Ascending aorta (tissue), 2 donors: ENCODE results near the gene COPB1. TPM values are rescaled to one million over a fixed set of nuclear protein-coding genes. Genes with fewer than 3 reads are reported as not detected.

Experiments
- DNase-seq, 2 donors: peaks; one replicate each; pipeline ENCODE4 v3.0.0-alpha.2; 2019; ENCODE audit warnings: low spot score in 2 of 2
- H3K27ac ChIP-seq, 2 donors: fragments of 200-600 bp; sonication (generic); one replicate each; pipeline ENCODE4 v1.5.1; 2016 to 2017; ENCODE audit warnings: mild to moderate bottlenecking in 1 of 2
- H3K27me3 ChIP-seq: fragments of 200-600 bp; sonication (generic); one replicate; pipeline ENCODE4 v1.5.1; 2017
- H3K36me3 ChIP-seq, 2 donors: fragments of 200-600 bp; sonication (generic); one replicate each; pipeline ENCODE4 v1.5.1; 2016
- H3K4me1 ChIP-seq, 2 donors: fragments of 200-600 bp; sonication (generic); one replicate each; pipeline ENCODE4 v1.5.1; 2016 to 2017; ENCODE audit warnings: mild to moderate bottlenecking in 1 of 2
- H3K4me3 ChIP-seq, 2 donors: fragments of 200-600 bp; sonication (generic); one replicate each; pipeline ENCODE4 v1.5.1; 2016 to 2017; ENCODE audit warnings: mild to moderate bottlenecking in 1 of 2
- H3K9me3 ChIP-seq, 2 donors: fragments of 200-600 bp; sonication (generic); one replicate each; pipeline ENCODE4 v1.5.1; 2016
- intact Hi-C: fragments of 100-400 bp; cut with DNase I; formaldehyde crosslinking; loops from one replicate; pipeline ENCODE4 v1.15.1; 2023
- total RNA-seq: library from RNA; depleted of rRNA; stranded (reverse); fragments of >200 nt; gene quantifications from one replicate; pipeline ENCODE4 v1.1.0, GENCODE V29; 2016
- TF ChIP-seq, protein P1 (sequence below), 3 experiments: fragments of 200-600 bp in 2 of 3; fragments of 450-650 bp in 1 of 3; sonication (generic) in 2 of 3; IDR thresholded peaks; one replicate each; pipeline ENCODE4 v1.5.1; 2016 to 2019; ENCODE audit warnings: antibody characterized with exemption in 3 of 3, mild to moderate bottlenecking in 1 of 3, moderate library complexity in 1 of 3

COPB1 gene
- total RNA-seq, 1 donor from 2014 or later = 29.8 TPM

- no peaks in the 10 kb centered on the region for H3K36me3 ChIP-seq
- H3K27ac ChIP-seq = peak overlapping the region in 1 of 2 donors; percentile 85
- no peaks in the 10 kb centered on the region for H3K9me3 ChIP-seq
- DNase-seq = no peak
- intact Hi-C loops = loop anchor here (5.0 kb wide), 1 partner anchor 350 kb away; the partner anchor contains the start of gene CYP2R1
- no peak overlapping the region for H3K4me3 ChIP-seq
- H3K27me3 ChIP-seq = no peaks in the 10 kb centered on the region
- TF ChIP-seq, protein P1, sequence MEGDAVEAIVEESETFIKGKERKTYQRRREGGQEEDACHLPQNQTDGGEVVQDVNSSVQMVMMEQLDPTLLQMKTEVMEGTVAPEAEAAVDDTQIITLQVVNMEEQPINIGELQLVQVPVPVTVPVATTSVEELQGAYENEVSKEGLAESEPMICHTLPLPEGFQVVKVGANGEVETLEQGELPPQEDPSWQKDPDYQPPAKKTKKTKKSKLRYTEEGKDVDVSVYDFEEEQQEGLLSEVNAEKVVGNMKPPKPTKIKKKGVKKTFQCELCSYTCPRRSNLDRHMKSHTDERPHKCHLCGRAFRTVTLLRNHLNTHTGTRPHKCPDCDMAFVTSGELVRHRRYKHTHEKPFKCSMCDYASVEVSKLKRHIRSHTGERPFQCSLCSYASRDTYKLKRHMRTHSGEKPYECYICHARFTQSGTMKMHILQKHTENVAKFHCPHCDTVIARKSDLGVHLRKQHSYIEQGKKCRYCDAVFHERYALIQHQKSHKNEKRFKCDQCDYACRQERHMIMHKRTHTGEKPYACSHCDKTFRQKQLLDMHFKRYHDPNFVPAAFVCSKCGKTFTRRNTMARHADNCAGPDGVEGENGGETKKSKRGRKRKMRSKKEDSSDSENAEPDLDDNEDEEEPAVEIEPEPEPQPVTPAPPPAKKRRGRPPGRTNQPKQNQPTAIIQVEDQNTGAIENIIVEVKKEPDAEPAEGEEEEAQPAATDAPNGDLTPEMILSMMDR (IDR thresholded peaks at IDR 0.05) = no peak
- peaks cover 3 to 30% of the 10 kb centered on the region in 2 donors for H3K4me1 ChIP-seq
Measured at GRCh38 chr11:14542324-14542723, 42.7 kb upstream of the COPB1 start.

DNA sequence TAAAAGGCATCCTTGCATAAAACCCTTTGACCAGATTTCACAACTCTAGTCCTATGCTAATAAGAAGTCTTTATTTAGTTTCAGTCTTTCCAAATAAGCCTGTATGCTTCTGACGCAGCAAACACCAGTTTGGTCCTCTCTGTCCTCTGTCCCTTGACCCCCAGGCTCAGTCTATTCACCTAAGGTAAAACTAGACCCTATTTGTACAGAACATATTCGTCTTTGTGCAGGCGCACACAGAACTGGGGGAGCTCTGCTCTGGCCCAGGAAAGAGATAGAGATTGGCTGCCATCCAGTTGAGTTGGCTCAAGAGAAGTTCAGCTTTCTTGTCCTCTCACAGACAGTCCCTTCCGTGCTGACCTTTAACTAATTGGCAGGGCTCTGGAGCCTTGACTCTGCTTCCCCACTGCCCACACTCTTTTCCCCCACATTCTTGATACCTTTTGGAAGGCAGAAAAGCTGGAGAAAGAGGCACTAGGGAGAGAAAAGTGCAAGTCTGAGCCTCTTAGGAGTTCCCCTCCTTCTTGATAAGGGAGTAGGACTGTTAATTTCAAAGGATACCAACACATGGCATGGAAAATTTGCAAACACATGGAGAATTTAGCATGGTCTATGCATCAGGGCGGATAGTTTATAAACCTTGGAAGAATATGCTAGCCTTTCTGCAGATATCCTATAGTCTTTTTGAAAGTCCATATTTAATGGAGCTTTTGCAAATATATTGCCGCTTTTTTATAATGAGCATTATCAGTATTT is 41.8 kb upstream of the COPB1 start:
- DNase-seq = no peak
- Histone ChIP-seq H3K27ac (peak overlapping the region; percentile 85 to 90), H3K27me3 (no peaks in the 10 kb centered on the region), H3K4me1 (peaks cover 3 to 30% of the 10 kb centered on the region in 2 donors), H3K36me3 (no peaks in the 10 kb centered on the region), H3K9me3 (no peaks in the 10 kb centered on the region), H3K4me3 (peak overlapping the region in 1 of 2 donors; percentile 45)
- TF ChIP-seq, protein P1 (IDR thresholded peaks at IDR 0.05) = no peak
- intact Hi-C loops = loop anchor here (5.0 kb wide), 1 partner anchor 351 kb away; the partner anchor contains the start of gene CYP2R1

- Histone ChIP-seq H3K27me3 (no peaks in the 10 kb centered on the region), H3K4me3 (peak overlapping the region in 1 of 2 donors; percentile 45), H3K9me3 (no peaks in the 10 kb centered on the region), H3K36me3 (no peaks in the 10 kb centered on the region), H3K27ac (peak overlapping the region; percentile 85 to 90), H3K4me1 (peaks cover 3 to 30% of the 10 kb centered on the region in 2 donors)
- intact Hi-C loops = loop anchor here (1.0 to 5.0 kb wide), 2 partner anchors 20 to 352 kb away; partner anchors contain the start of genes CYP2R1 and PSMA1
- TF ChIP-seq, protein P1 (IDR thresholded peaks at IDR 0.05) = no peak
- DNase-seq = no peak
Measured at GRCh38 chr11:14539982-14540421, 40.4 kb upstream of the COPB1 start.

DNA sequence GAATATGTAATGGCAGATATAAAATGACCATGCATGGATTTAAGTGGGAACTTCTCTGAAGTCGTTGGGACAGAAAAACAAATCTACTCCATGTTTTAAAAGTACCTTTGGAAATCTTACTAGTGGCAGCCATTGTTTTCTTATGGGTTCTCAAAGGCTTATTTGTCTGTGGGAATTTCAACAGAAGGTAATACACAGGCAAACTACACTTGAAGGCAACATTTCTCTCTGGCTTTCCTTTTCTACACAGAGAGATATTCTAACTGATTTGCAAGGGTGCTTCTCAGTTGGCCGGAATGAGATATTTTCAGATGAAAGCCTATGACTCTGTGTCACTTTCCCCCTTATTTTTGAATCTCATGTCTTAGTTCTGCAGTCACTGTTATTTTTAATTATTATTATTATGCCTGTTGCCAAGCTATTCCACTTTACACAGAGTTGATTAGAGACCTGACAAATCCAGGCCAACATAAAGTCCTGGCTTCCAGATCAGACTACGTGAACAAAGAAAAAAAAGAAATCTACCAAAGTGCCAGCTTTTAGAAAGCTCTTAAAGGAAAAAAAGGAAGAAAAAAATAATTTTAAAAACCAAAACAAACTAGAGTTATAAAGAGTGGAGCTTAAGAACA is 39.4 kb upstream of the COPB1 start:
- no peak for DNase-seq
- Histone ChIP-seq H3K9me3 (no peaks in the 10 kb centered on the region), H3K27ac (peak overlapping the region; percentile 85 to 90), H3K36me3 (no peaks in the 10 kb centered on the region), H3K4me3 (peak overlapping the region in 1 of 2 donors; percentile 45), H3K27me3 (no peaks in the 10 kb centered on the region), H3K4me1 (peaks cover 3 to 30% of the 10 kb centered on the region in 2 donors)
- TF ChIP-seq, protein P1 (IDR thresholded peaks at IDR 0.05) = no peak
- intact Hi-C loops = loop anchor here (1.0 kb wide), 1 partner anchor 19 kb away; the partner anchor contains the start of gene PSMA1

DNA sequence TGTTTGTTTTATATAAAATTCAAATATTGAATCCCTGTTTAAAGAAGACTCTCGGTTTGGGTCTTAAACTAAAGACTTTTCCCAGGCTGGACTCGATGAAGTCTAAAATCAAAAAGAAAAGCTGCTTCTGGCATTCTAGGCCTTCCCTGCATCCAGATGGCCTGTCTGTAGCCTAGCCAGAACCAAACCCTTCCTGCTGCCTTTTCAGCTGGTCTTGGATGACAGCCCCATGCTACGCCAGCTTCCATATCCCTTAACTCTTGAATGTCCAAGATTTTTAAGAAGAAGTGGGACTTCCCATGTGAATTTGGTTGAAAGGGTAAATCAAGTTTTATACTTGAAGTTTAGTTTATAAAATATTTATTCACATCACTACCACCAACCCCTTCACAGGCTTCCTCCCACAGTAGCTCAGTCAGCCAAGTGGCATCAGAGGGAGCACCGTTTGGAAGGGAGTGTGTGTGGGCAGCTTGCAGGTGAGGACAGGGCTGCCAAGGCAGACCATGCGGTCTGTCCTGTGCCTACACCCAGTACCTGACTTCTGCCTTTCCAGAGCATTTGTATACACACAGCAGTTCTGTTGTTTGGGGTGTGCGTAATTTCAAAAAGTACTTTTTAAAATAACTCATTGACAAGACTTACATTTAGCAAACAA is 38.8 kb upstream of the COPB1 start:
- no peak for DNase-seq
- Histone ChIP-seq H3K27ac (peak overlapping the region; percentile 85 to 90), H3K9me3 (no peaks in the 10 kb centered on the region), H3K27me3 (no peaks in the 10 kb centered on the region), H3K4me1 (peaks cover 3 to 30% of the 10 kb centered on the region in 2 donors), H3K4me3 (peak overlapping the region in 1 of 2 donors; percentile 45), H3K36me3 (no peaks in the 10 kb centered on the region)
- TF ChIP-seq, protein P1 (IDR thresholded peaks at IDR 0.05) = no peak
- intact Hi-C loops = no loop called here
